RWPE1 (cell line): ENCODE data around the gene CAMK2D.

Source experiments
- CTCF ChIA-PET: fragments of 350-600 bp; sonication (Branson Sonifier 250); formaldehyde crosslinking; extraction: SDS; loops from one replicate; lab custom pipeline; 2021; lab: Yijun Ruan, JAX
- POLR2A ChIA-PET: fragments of 400-600 bp; formaldehyde crosslinking; extraction: SDS; loops from one replicate; lab custom pipeline; 2020; ENCODE audit warnings: antibody characterized with exemption; ENCODE audit not compliant: low non-redundant PET; lab: Yijun Ruan, JAX
- DNase-seq: peaks from one replicate; pipeline ENCODE4 v3.0.0; 2012; ENCODE audit warnings: low spot score
- H3K27ac ChIP-seq: fragments of 450-650 bp; 2 replicates; pipeline ENCODE4 v1.5.1; 2017
- TF ChIP-seq, protein P1 (sequence below): fragments of 450-650 bp; conservative IDR thresholded peaks from 2 replicates; pipeline ENCODE4 v1.5.1; 2017; ENCODE audit warnings: low read depth, mild to moderate bottlenecking

CAMK2D gene

DNA sequence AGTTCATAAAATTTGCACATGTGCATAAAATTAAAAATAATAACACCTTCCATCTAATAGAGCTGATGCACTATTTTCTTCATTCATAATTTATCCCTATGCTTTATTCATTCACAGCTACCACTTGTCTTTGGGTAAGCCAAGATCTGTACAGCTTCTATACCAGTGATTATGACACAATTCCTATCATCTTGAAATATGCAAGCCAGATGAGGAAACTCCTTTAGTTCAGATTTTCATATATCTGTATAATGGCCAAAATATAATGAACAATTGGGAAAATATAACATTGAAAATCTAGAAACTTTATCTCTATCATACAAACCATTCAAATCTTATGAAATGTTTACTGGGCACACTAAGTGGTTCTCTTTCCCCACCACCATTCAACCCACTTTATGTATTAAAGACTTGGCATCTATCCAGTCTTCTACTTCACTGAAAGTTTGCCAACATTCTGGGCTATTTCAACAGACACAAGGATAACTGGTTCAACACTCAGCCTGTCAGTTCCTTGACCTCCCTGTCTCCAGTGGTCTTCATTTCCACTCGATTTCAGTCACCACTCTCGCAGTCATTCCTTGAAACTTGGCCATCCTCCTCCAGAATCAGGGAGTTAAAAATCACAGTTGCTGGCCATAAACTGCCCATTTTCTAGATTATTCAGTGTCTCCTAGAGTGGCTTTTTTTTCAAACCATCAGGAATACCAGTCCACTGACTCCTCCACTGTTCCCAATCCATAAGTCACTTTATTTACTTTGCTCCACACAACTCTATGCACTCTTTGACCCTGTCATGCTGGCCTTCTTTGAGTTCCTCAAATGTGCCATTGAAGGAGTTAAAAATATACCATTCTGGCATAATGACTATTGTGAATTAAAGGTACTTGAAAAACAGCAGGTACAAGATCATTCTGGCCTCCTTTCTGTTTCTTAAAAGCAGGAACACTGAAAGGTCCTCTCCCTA lies 85.5 kb downstream of the CAMK2D start:
- no peak for DNase-seq
- ChIA-PET POLR2A (no interaction called here), CTCF (no interaction called here)
- TF ChIP-seq, protein P1, sequence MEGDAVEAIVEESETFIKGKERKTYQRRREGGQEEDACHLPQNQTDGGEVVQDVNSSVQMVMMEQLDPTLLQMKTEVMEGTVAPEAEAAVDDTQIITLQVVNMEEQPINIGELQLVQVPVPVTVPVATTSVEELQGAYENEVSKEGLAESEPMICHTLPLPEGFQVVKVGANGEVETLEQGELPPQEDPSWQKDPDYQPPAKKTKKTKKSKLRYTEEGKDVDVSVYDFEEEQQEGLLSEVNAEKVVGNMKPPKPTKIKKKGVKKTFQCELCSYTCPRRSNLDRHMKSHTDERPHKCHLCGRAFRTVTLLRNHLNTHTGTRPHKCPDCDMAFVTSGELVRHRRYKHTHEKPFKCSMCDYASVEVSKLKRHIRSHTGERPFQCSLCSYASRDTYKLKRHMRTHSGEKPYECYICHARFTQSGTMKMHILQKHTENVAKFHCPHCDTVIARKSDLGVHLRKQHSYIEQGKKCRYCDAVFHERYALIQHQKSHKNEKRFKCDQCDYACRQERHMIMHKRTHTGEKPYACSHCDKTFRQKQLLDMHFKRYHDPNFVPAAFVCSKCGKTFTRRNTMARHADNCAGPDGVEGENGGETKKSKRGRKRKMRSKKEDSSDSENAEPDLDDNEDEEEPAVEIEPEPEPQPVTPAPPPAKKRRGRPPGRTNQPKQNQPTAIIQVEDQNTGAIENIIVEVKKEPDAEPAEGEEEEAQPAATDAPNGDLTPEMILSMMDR = no peak
- no peak overlapping the region for H3K27ac ChIP-seq

- DNase-seq = no peak
- CTCF ChIA-PET = interaction anchor here (0.7 kb wide), 1 partner anchor 224 kb away, joined by 3 read pairs; no protein-coding TSS in a partner anchor
- TF ChIP-seq, protein P1 = no peak
- H3K27ac ChIP-seq = no peak overlapping the region
- POLR2A ChIA-PET = no interaction called here
These were observed 86.8 kb downstream of the CAMK2D start for GRCh38 chr4:113674733-113675132.

DNA sequence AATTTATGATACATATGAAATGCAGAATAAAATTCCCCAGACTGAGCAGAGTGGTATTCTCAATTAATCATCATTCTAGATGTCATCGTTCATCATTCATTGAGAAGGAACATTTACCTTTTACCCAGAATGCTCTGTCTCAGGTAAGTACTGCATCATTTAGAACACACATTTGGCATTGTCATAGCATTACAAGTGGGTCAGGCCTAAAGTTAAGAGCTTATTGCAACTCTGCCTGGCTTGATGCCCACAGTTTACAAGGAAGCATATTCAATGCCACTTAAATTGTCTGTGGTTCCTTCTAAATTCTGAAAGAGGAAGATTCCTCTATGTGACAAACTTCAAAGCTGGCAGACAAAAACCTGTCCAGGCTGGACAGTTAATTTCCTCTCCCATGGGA lies 87.3 kb downstream of the CAMK2D start:
- ChIA-PET CTCF (interaction anchor here (0.7 kb wide), 1 partner anchor 224 kb away, joined by 3 read pairs; no protein-coding TSS in a partner anchor), POLR2A (no interaction called here)
- TF ChIP-seq, protein P1 = no peak
- H3K27ac ChIP-seq = no peak overlapping the region
- DNase-seq = no peak

- CTCF ChIA-PET = no interaction called here
- H3K27ac ChIP-seq = no peak overlapping the region
- TF ChIP-seq, protein P1 = no peak
- POLR2A ChIA-PET = no interaction called here
- peak; percentile 23 for DNase-seq
These were observed 88.1 kb downstream of the CAMK2D start for GRCh38 chr4:113673450-113673849.

- DNase-seq = no peak
- TF ChIP-seq, protein P1 = no peak
- CTCF ChIA-PET = no interaction called here
- no peak overlapping the region for H3K27ac ChIP-seq
- POLR2A ChIA-PET = no interaction called here
These were observed 95.0 kb downstream of the CAMK2D start for GRCh38 chr4:113666386-113667114.

- ChIA-PET POLR2A (no interaction called here), CTCF (interaction anchor here (0.7 kb wide), 1 partner anchor 21 kb away, joined by 4 read pairs; no protein-coding TSS in a partner anchor)
- TF ChIP-seq, protein P1 = no peak
- no peak overlapping the region for H3K27ac ChIP-seq
- DNase-seq = no peak
These were observed 96.5 kb downstream of the CAMK2D start for GRCh38 chr4:113665036-113665435.
